HG03064 (cell line): ENCODE measurements around the gene HBG1.
"Not testable (repeated sequence)": the region's sequence is repeated elsewhere in the genome, so short reads cannot be mapped to it uniquely, and the experiment has no call there.

Experiments used
- ATAC-seq: cut with Tn5 transposase; IDR thresholded peaks from one replicate; pipeline ENCODE4 v1.9.1; 2021; ENCODE audit warnings: low read depth; ENCODE audit not compliant: unreplicated experiment

HBG1 gene

GRCh38 chr11:5250543-5251204 is 1.0 kb upstream of the HBG1 start:
- ATAC-seq = no peak

GRCh38 chr11:5248498-5248897 is 1.2 kb downstream of the HBG1 start:
- ATAC-seq = not testable (repeated sequence)

DNA sequence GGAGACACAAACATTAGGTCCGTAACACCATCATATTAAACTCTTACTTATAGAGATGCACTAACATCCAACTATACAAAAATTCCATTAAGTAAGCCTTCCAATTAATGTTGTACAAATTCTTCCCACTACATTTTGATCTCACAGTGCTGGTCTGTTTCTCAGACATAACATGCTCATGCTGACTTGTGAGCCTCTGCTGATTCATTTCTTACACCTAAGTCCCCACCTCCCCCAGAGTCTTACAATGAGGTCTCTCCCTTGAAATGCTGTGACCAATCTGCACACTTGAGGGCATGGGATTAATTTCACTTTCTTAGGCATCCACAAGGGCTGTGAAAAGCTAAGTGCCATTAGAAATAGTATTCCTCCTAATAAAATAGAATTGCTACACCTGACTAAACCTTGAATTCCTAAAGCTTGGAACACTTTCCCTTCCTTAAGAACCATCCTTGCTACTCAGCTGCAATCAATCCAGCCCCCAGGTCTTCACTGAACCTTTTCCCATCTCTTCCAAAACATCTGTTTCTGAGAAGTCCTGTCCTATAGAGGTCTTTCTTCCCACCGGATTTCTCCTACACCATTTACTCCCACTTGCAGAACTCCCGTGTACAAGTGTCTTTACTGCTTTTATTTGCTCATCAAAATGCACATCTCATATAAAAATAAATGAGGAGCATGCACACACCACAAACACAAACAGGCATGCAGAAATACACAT is 2.0 kb downstream of the HBG1 start:
- ATAC-seq = no peak

GRCh38 chr11:5246772-5247471 is 2.7 kb downstream of the HBG1 start:
- ATAC-seq = no peak

GRCh38 chr11:5245155-5245554 is 4.5 kb downstream of the HBG1 start:
- no peak for ATAC-seq

DNA sequence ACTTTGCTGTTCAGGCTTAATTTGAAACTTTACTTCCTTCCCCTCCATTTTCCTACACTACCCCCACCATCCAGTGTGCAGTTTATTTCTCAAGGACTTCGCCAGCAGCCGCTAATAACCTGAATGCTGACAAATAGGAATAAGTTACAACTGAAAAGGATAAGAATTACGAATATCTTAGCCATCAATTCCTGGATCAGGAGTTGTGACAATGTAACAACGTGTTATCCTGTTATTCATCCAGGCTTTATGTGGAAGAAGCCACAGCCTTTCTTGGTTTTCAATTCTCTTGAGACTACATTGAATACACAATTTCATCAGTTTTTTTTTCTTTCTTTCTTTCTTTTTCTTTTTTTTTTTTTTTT is 5.9 kb downstream of the HBG1 start:
- ATAC-seq = no peak

DNA sequence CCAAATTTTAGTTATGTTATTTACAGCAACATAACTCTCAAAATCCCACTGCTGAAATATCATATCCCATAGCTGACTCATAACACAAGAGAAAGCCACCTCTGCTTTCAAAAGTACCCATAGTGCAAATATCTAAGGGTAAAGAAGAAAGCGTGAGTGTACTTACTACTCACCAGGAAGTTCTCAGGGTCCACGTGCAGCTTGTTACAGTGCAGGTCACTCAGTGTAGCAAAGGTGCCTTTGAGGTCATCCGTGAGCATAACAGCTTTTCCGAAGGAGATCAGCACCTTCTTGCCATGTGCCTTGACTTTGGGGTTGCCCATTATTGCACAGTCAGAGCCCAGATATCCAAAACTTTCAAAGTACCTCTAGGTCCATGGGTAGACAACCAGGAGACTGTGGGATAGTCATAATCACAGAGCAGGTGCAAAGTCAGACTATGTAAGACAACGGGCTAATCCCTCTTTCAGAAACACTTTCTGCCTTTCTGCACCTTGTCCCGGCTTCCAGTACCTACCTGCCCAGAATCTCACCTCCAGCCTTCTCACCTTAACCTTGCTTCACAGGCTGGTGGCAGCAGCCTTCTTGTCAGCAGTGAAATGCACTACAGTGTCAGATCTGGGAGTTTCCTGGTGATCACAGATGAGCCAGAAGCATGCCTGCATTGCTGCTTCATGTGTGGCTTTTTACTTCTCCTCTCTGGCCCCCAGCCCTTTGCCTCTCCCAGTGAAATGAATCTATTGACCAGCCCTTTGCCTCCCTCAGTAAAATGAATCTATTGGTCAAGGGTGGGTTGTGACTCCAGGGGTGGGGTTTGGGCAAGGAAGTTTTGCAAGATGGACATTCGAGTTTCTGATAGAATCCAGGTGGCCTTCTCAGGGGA is 6.5 kb downstream of the HBG1 start:
- no peak for ATAC-seq

DNA sequence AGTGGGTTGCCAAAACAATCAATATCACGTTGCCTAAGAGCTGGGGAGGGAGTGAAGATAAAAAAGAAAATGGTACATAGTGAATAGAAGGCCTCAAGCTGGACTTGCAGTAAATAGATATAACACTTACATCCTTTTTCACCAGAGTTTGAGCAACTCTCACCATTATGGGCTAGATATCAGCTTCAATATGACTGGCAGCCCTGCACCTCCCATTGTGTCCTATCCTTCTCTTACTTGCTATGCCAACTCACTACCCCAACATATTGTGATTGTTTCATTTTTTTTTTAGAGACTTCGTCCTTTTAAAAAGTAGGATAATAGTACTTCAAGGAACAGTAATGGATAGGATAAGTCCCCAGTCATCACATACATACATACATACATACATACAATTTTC is 7.4 kb downstream of the HBG1 start:
- no peak for ATAC-seq

DNA sequence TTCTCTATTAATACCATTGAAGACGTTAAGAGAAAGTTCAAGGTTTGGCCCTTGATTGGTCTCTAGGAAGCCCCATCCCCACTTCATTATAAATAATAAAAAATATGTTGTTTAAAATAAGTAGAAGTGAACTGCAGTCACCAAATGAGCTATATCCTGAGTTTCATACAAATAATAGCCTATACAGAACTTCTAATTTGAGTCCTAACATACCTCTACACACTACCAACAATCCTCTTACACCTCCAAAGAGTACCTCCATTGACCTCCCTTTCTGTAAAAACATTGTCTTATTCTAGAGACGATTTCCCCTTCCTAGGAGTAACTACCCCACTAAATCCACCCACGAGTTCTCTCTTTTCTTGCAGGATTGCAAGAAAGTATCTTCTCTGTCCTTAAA is 8.2 kb downstream of the HBG1 start:
- no peak for ATAC-seq

GRCh38 chr11:5240458-5240857 is 9.2 kb downstream of the HBG1 start:
- ATAC-seq = no peak

DNA sequence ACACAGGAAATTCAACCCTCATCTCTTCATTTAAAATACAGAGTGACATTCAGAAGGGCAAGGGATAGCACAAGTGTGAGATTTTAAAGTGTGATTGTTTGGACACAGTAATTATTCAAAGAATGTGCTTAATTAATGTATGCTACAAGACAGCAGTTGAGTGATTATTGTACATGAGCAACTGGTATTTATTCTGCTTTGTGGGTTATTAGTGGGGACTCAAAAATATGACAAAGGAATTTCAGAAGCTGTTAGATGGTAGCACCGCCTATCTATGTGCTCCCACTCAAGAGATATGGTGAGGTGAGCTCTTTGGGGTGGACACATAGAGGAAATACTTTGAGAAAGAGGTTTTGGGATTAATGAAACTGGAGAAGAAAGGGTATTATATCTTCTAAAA is 9.6 kb downstream of the HBG1 start:
- ATAC-seq = no peak

GRCh38 chr11:5239046-5239445 is 10.6 kb downstream of the HBG1 start:
- ATAC-seq = no peak

- no peak for ATAC-seq
These were observed 11.2 kb downstream of the HBG1 start for GRCh38 chr11:5238486-5238885.

GRCh38 chr11:5237420-5237819 is 12.2 kb downstream of the HBG1 start:
- no peak for ATAC-seq

DNA sequence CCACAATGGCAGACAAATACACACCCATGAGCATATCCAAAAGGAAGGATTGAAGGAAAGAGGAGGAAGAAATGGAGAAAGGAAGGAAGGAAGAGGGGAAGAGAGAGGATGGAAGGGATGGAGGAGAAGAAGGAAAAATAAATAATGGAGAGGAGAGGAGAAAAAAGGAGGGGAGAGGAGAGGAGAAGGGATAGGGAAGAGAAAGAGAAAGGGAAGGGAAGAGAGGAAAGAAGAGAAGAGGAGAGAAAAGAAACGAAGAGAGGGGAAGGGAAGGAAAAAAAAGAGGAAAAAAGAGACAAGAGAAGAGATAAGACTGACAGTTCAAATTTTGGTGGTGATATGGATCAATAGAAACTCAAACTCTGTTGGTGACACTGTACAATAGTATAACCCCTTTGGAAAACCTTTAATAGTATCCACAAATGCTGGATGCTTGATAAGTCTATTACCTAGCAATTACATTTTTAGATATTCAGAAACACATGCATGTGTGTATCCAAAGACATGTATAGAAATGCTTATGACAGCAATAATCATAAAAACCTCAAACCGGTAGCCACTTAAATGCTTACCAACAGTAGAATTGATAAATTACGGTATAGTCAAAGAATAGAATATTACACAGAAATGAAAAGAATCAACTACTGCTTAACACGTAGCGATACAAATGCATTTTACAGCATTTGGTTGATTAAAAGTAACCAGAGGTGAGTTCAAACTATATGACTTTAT is 14.1 kb downstream of the HBG1 start:
- ATAC-seq = no peak

DNA sequence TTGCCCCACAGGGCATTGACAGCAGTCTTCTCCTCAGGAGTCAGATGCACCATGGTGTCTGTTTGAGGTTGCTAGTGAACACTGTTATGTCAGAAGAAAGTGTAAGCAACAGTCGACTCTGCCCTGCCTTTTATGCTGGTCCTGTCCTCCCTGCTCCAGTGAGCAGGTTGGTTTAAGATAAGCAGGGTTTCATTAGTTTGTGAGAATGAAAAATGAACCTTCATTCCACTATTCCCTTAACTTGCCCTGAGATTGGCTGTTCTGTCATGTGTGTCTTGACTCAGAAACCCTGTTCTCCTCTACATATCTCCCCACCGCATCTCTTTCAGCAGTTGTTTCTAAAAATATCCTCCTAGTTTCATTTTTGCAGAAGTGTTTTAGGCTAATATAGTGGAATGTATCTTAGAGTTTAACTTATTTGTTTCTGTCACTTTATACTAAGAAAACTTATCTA is 15.2 kb downstream of the HBG1 start, which contains the start of gene HBD:
Gene HBD, minus strand, starts transcription at position 103 of the 454 bp plus-strand sequence. Its CDS starts 50 bp downstream, at position 53.
- ATAC-seq = no peak

GRCh38 chr11:5233307-5233706 is 16.4 kb downstream of the HBG1 start:
- no peak for ATAC-seq

GRCh38 chr11:5232821-5233220 is 16.8 kb downstream of the HBG1 start:
- ATAC-seq = no peak

- no peak for ATAC-seq
These were observed 17.5 kb downstream of the HBG1 start for GRCh38 chr11:5232176-5232575.

GRCh38 chr11:5231111-5231510 is 18.5 kb downstream of the HBG1 start:
- no peak for ATAC-seq
